Stimulated activated CD4-positive, alpha-beta T cell treated with anti-CD3 and anti-CD28 coated beads, Interleukin-2, amount 100 ng/mL, for 4 hours (primary cell): ENCODE measurements around the gene BSN.

Experiments used
- DNase-seq: peaks from one replicate; pipeline ENCODE4 v3.0.0-alpha.2; 2020; ENCODE audit warnings: low read depth

The BSN gene

DNA sequence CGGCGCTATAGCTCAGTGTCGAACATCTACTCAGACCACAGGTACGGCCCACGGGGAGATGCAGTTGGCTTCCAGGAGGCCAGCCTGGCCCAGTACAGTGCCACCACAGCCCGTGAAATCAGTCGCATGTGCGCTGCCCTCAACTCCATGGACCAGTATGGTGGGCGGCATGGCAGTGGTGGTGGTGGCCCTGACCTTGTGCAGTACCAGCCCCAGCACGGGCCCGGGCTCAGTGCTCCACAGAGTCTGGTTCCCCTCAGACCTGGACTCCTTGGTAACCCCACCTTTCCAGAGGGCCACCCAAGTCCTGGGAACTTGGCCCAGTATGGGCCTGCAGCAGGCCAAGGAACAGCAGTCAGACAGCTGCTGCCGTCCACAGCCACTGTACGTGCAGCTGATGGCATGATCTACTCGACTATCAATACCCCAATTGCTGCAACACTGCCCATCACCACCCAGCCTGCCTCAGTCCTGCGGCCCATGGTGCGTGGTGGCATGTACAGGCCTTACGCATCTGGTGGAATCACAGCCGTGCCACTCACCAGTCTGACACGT lies 101.5 kb downstream of the BSN start:
- DNase-seq, result no peak

DNA sequence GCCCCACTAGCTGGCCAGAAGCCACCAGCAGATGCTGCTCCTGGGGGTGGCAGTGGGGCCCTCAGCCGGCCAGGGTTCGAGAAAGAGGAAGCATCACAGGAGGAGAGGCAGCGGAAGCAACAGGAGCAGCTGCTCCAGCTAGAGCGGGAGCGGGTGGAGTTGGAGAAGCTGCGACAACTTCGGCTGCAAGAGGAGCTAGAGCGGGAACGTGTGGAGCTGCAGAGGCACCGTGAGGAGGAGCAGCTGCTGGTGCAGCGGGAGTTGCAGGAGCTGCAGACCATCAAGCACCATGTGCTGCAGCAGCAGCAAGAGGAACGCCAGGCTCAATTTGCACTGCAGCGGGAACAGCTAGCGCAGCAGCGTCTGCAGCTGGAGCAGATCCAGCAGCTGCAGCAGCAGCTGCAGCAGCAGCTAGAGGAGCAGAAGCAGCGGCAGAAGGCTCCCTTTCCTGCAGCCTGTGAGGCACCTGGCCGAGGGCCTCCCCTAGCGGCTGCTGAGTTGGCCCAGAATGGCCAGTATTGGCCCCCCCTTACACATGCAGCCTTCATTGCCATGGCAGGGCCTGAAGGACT lies 102.3 kb downstream of the BSN start:
- DNase-seq, result no peak

- DNase-seq, result no peak
Observed at GRCh38 chr3:49657208-49657915, 103.1 kb downstream of the BSN start.

DNA sequence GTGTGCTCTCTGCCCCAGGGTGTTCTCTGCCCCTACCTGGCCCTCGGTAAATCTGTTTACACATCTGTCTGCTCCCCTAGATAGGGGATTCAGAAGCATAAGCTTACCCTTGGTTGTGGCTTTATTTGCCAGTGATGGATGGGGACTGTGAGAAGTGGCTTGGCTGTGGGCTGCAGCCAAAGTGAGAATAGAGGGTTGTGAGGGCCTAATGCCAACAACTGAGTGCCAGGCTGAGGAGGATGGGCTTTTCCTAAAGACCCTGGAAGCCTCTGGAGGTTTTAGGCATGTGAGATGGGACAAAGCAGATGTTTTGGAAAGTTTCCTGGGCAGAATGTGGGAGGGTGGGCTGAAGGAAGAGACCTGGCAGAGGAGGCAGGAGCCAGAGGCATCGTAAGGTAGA lies 104.4 kb downstream of the BSN start:
- no peak for DNase-seq

DNA sequence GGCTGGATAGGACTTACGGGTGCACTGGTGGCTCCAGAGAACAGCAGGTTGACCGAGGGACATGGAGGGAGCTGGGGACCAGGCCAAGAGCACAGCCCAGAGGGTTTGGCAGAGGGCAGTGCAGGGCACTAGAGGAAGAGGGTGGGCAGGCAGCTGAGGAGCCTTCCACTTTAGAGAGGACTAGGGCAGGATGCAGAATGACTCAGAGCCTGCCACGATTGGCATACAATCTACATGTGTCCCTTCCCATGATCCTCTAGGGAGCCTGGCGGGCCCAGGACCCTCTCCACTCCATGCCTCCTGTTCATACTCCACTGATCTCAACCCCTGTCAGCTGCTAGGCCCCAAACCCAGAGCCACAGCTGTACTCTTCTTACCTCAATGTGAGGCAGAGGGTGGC lies 105.5 kb downstream of the BSN start:
- DNase-seq, result no peak

DNA sequence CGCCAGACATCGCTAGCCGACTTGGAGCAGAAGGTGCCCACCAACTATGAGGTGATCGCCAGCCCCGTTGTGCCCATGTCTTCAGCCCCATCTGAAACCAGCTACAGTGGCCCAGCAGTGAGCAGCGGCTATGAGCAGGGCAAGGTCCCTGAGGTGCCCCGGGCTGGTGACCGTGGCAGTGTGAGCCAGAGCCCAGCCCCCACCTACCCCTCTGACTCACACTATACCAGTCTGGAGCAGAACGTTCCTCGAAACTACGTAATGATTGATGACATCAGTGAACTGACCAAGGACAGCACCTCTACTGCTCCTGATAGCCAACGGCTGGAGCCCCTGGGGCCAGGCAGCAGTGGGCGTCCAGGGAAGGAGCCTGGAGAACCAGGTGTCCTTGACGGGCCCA lies 107.0 kb downstream of the BSN start:
- no peak for DNase-seq

DNA sequence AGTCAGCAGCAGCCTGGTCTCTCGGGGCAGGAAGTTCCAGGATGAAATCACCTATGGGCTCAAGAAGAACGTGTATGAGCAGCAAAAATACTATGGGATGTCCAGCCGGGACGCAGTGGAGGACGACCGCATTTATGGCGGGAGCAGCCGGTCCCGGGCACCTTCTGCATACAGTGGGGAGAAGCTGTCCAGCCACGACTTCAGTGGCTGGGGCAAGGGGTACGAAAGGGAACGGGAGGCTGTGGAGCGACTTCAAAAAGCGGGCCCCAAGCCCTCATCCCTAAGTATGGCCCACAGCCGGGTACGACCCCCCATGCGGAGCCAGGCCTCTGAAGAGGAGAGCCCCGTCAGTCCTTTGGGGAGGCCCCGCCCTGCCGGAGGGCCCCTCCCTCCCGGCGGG lies 107.7 kb downstream of the BSN start:
- no peak for DNase-seq

- DNase-seq, result no peak
Observed at GRCh38 chr3:49662720-49663413, 108.6 kb downstream of the BSN start.

DNA sequence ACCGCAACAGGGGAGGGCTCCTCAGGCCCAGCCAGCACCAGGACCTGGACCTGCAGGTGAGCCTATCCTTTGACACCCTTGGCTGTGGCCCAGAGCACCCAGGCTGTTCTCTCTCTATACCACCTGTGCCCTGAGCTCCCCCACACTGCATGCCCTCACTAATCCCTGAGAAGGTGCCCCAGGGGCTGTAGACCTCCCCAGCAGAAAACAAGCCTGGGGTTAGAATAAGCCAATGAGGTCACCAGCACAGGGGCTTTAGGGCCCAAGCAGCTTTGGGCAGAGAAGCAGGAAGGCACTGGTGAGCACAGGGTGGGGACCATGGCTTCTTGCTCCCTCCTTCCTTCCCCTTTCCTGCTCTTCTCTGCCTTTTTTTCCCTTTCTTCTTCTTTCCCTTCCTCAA lies 109.6 kb downstream of the BSN start:
- no peak for DNase-seq

GRCh38 chr3:49664300-49664699 lies 110.0 kb downstream of the BSN start:
- no peak for DNase-seq

DNA sequence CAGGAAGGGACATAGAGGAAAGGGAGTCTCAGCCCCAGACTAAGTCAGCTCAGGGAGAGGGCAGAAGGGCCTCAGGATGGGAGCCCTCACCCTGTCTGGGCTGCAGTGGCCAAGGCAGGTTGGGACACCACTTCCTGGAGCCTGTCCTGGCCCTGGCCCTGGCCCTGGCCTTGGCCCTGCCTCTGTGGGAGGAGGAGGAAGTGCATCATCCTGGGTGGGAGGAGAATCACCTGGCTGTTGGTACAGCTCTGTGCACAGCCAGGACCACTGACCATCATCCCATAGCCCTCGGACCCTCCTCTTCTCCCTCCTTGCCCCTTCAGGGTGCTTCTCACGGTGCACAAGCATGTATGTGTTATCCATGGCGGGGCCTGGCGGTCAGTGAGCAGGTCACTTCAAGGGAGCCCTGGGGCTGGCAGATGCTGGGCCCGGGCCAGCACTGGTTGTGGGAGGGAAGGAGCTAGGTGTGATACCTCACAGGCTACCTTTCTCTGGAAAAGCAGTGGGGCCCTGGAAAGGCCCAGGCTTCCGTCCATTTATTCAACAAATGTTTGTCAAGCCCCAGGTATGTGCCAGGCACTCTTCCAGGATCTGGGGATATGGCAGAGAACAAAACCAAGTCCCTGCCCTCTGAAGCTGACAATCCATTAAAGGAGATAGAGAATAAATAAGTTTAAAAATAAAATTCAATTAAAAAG lies 111.7 kb downstream of the BSN start:
- DNase-seq, result no peak

- no peak for DNase-seq
Observed at GRCh38 chr3:49666592-49666991, 112.3 kb downstream of the BSN start.

DNA sequence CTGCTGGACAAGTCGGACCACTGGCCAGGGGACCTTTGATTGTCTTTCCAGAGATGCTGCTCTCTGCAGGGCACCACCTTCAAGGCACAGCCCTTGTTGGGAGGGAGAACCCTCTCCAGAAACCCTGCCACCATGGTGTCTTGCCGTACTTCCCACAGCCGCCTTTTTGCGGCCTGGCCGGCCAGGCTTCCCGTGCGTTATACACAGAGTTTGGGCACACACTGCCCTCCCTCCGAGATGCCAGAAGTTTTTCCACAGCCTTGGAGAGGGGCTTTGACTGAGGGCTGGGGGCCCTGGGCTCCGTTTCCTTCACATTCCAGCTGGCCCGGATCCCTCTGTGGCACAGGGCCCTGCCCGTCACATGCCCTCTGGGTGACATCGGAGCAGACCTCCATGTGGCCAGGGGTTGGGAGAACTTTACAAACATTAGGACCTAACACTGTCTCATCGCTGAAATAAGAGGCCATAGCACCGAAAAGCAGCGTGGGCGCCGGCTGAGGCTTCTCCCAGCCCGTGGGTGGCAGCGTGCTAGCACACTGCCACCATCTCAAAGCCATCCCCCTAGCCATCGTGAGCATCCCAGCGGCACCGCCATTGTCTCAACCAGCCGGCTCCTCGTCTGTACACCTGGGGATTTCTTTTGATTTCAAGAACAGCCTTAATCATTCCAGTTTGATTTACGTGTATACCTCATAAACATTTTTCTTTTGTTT lies 113.6 kb downstream of the BSN start:
- DNase-seq, result no peak

GRCh38 chr3:49668414-49668797 lies 114.1 kb downstream of the BSN start:
- DNase-seq, result no peak

DNA sequence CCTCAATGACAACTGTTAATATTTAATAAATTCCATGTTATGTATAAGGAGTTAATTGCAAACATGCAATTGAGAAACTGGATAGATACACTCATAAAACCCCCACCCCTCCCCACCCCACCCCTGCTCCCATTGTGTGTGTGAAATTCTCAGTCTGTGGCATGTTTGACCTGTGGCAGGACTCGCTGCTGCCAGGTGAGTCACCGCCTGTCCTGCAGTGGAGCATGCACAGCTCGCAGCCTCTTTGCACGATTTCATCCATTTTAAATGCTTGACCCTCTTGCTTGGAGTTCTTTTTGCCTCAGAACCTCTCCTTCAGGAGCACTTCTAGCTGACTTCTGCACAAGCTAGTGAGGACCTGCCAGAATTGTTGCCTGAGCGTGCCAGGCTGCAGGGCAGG lies 114.6 kb downstream of the BSN start:
- DNase-seq, result no peak

- no peak for DNase-seq
Observed at GRCh38 chr3:49669352-49669751, 115.1 kb downstream of the BSN start.

GRCh38 chr3:49670940-49671290 lies 116.6 kb downstream of the BSN start:
- no peak for DNase-seq

DNA sequence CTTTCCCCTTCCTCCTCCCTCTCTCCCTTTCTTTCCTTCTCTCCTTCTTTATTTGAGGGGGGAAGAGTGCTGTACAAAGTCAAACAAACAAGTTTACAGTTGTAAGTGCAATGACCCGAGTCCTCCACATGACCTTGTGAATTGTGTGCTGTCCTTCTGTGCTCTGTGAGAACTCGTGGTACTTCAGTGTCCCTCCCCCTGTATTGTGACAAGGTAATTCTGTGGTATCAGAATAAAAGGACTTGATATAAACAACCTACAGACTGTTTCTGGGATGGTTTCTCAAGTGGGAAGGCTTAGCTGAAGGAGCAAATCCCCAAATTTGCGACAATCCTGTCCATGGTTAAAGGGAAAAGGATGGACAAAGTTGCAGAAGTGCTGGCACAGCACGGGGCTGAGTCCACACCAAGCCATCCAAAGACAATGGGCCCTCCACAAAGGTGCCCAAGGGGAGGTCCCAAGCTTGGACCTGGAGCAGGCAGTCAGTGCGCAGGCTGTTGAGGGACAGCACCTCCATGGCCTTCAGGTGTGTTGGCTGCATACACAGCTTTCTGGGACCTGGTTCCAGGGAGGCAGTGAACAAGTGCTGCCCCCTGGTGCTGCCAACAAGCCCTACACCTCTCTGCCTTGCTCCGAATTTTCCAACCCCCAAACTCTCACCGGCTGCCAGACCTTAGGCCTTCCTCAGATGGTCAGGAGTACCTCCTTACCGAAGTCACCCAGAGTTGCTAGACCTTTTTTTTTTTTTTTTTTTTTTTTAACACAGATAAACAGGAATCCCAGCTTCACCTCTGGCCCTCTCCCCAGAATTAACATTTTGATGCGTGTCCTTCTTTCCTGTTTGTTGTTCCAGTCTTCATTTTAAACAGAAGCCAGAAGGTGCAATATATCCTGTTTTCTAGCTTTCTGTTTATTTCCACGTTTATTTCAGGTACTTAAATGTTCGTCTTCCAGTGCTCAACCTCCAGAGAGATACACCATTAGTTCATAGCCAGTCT lies 117.3 kb downstream of the BSN start:
- DNase-seq, result peak; percentile 55

DNA sequence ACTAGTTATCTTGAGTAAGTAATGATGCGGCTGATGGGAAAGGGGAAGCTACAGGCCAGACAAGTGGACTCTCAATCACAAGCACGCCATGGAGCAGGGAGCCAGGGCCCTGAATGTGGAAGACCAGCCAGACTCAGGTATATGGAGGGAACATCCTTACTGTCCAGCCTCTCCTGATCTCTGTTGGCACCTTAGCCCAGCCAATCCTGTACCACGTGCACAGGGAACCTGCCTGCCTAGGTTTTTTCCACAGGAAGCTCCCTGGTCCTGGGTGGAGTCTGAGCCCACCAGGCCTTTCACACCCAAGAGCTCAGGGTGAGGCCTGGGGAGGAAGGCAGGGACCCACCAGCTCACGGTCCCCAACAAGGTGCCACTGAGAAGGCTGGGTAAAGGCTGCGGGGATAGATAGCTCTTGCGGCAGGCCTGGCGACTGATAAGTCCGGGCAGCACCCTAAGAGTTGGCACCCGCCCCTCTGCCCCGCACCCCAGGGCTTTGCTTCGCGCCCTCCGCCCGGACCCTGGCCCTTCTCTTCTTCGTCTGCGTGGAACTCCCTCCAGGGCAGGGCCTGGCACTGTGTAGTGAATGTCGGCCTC lies 118.9 kb downstream of the BSN start:
- no peak for DNase-seq

- DNase-seq, result peak; percentile 98
Observed at GRCh38 chr3:49673715-49674496, 119.6 kb downstream of the BSN start, which contains the start of gene APEH. Gene APEH, plus strand, starts transcription at chr3:49674351. Its CDS starts 51 bp downstream, at chr3:49674402.
